Measurements from ENCODE around the gene TXNDC5. TPM values are rescaled to one million over a fixed set of nuclear protein-coding genes. Genes with fewer than 3 reads are reported as not detected.

The TXNDC5 gene
- polyA plus RNA-seq, 2 of the 4 experiments (the other 2 are of a cell fraction), result 115 to 134 TPM

DNA sequence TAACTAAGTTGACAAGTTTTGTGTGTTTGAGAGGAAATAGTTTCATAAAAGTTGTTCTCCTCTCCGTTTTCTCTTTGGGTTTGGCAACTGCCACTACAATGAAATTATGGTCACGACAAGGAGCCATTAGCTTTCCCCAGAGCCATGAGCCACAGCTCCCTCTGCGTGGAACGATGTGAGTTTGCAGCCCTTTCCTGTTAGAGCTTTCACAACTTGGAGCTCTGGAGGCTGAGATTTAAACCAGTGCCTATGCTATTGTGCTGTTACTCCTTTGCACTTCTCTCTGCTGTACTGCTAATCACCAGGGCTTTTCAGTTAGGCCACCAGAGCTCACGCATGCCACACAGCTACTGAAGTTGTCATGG, 29.3 kb upstream of the TXNDC5 start:
- Histone ChIP-seq H3K4me3 (no peak overlapping the region), H3K4me1 (no peaks in the 10 kb centered on the region), H3K27ac (no peak overlapping the region), H3K4me2 (no peak overlapping the region), H3K9me3 (no peaks in the 10 kb centered on the region)
- TF ChIP-seq RARB (CRISPR knock-in tag; IDR thresholded peaks at IDR 0.05) (no peak), JUNB (IDR thresholded peaks at IDR 0.05) (no peak), GATA3 (IDR thresholded peaks at IDR 0.05; ENCODE audit: borderline replicate concordance) (no peak), EHMT2 (IDR thresholded peaks at IDR 0.05; ENCODE audit: low read depth) (no peak)
- FAIRE-seq (no peak), DNase-seq (ENCODE audit: low read depth in 1 of 2, low spot score in 1 of 2) (no peak), ATAC-seq (no peak)
- ChIA-PET POLR2A (interaction anchor here (0.6 kb wide), 1 partner anchor 33 kb away, joined by 6 read pairs; no protein-coding TSS in a partner anchor), CTCF (interaction anchor here (0.6 to 1.7 kb wide), 2 partner anchors 14 to 24 kb away, joined by 4 read pairs; no protein-coding TSS in a partner anchor)
- WGBS (ENCODE audit: missing lambda C conversion rate), result 48% methylated on average over 5 of the region's 5 CpGs

DNA sequence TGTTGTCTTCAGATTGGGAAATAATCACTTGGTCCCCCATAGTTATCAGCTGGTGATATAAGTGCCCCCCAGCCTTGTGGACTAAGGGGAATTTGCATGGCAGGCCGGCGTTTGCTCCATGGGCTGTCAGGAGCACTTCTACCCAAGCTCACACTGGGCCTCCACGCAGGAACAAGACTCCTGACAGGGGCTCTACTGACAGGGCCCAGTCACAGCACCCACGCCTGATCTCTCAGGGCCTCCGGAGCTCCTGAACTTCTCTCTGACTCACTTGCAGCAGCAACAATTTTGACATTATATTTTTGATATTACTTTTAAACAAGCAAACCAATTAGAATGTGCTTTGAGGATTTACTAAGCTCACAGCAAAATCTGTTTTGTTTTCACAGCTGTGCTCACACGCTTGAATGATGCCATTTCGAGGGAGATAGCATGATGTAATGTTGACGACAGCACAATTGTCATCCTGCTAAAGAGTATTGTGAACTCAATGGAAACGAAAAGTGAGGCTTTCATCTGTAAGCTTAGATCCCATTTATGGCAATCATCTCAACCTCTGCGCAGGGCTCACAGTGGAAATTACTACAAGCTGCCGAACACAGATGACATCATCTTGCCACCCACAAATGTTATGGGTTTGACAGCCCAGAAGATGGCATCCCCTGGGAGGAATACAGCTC, 28.7 kb upstream of the TXNDC5 start:
- ChIA-PET CTCF (interaction anchor here (0.6 to 1.7 kb wide), 3 partner anchors 15 to 24 kb away, joined by 3 to 4 read pairs (median 4); no protein-coding TSS in a partner anchor), POLR2A (interaction anchor here (0.6 kb wide), 1 partner anchor 33 kb away, joined by 6 read pairs; no protein-coding TSS in a partner anchor)
- Histone ChIP-seq H3K4me2 (no peak overlapping the region), H3K4me1 (no peaks in the 10 kb centered on the region), H3K27ac (no peak overlapping the region), H3K9me3 (no peaks in the 10 kb centered on the region), H3K4me3 (no peak overlapping the region)
- no peak for TF ChIP-seq KDM1A (IDR thresholded peaks at IDR 0.05; ENCODE audit: low read depth)
- TF ChIP-seq HEYL (CRISPR knock-in tag; IDR thresholded peaks at IDR 0.05), result no peak
- no peak for TF ChIP-seq RAD21 (conservative IDR thresholded peaks at IDR 0.05 in 1 of 2, IDR thresholded peaks at IDR 0.05 in 1 of 2)
- TF ChIP-seq, protein P1, sequence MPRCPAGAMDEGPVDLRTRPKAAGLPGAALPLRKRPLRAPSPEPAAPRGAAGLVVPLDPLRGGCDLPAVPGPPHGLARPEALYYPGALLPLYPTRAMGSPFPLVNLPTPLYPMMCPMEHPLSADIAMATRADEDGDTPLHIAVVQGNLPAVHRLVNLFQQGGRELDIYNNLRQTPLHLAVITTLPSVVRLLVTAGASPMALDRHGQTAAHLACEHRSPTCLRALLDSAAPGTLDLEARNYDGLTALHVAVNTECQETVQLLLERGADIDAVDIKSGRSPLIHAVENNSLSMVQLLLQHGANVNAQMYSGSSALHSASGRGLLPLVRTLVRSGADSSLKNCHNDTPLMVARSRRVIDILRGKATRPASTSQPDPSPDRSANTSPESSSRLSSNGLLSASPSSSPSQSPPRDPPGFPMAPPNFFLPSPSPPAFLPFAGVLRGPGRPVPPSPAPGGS (IDR thresholded peaks at IDR 0.05), result no peak
- FAIRE-seq, result no peak
- no peak for DNase-seq (ENCODE audit: low read depth in 1 of 2, low spot score in 1 of 2)
- WGBS (ENCODE audit: missing lambda C conversion rate), result 80% methylated on average over 11 of the region's 11 CpGs
- ATAC-seq, result no peak

DNA sequence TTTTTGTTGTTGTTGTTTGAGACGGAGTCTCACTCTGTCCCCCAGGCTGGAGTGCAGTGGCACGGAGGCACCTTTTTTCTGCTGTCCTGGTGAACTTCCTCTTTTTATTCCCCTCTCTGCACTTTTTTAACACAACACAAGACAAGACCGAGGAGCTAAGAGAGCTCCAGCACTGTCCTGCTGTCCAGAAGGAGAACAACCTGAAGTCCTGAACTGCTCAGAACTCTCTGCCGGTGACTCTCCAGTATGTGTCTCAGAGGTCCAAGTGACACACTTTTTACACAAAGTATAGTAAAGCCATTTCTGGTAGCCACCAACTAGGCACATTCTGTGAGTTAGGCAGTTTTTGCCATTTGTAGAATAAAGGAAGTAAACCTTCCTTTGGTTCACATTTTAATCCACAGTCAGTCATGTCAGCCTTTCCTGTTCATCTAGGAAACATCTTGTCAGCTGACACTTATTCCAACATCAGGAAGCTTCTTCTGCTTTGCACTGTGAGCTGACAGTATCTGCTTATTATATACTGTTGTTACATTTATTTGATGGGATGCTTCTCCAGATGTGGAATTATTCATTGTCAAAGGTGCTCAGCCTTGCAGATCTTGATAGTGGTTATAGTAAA, 28.1 kb upstream of the TXNDC5 start:
- H3K9me3 ChIP-seq, result no peaks in the 10 kb centered on the region
- POLR2A ChIA-PET, result no interaction called here
- FAIRE-seq (no peak), ATAC-seq (no peak), DNase-seq (ENCODE audit: low read depth in 1 of 2, low spot score in 1 of 2) (no peak)
- no peaks in the 10 kb centered on the region for H3K4me1 ChIP-seq
- 62% methylated on average over 4 of the region's 4 CpGs for WGBS (ENCODE audit: missing lambda C conversion rate)
- no peak overlapping the region for H3K27ac ChIP-seq
- H3K4me2 ChIP-seq, result no peak overlapping the region
- TF ChIP-seq, protein P2, sequence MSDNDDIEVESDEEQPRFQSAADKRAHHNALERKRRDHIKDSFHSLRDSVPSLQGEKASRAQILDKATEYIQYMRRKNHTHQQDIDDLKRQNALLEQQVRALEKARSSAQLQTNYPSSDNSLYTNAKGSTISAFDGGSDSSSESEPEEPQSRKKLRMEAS (IDR thresholded peaks at IDR 0.05), result no peak
- TF ChIP-seq ZSCAN20 (CRISPR knock-in tag; IDR thresholded peaks at IDR 0.05) (no peak), TFCP2L1 (CRISPR knock-in tag; IDR thresholded peaks at IDR 0.05) (no peak), CEBPB (IDR thresholded peaks at IDR 0.05) (no peak), SREBF2 (IDR thresholded peaks at IDR 0.05) (no peak), EP300 (IDR thresholded peaks at IDR 0.05) (no peak), MYC (IDR thresholded peaks at IDR 0.05; ENCODE audit: borderline replicate concordance, low read length) (no peak), JUNB (IDR thresholded peaks at IDR 0.05) (no peak), PHF8 (IDR thresholded peaks at IDR 0.05; ENCODE audit: borderline replicate concordance, low read depth) (no peak), GATA3 (IDR thresholded peaks at IDR 0.05; ENCODE audit: borderline replicate concordance) (no peak), HDAC2 (IDR thresholded peaks at IDR 0.05) (no peak), FOSB (CRISPR knock-in tag; IDR thresholded peaks at IDR 0.05) (no peak), ZFP36 (IDR thresholded peaks at IDR 0.05; ENCODE audit: borderline replicate concordance, partially characterized antibody) (no peak), ZNF302 (CRISPR knock-in tag; IDR thresholded peaks at IDR 0.05) (no peak), SMC3 (IDR thresholded peaks at IDR 0.05) (no peak), HEYL (CRISPR knock-in tag; IDR thresholded peaks at IDR 0.05) (no peak)
- TF ChIP-seq, protein P3, sequence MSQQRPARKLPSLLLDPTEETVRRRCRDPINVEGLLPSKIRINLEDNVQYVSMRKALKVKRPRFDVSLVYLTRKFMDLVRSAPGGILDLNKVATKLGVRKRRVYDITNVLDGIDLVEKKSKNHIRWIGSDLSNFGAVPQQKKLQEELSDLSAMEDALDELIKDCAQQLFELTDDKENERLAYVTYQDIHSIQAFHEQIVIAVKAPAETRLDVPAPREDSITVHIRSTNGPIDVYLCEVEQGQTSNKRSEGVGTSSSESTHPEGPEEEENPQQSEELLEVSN (IDR thresholded peaks at IDR 0.05; ENCODE audit: borderline replicate concordance, low read depth), result no peak
- TF ChIP-seq, protein P4, sequence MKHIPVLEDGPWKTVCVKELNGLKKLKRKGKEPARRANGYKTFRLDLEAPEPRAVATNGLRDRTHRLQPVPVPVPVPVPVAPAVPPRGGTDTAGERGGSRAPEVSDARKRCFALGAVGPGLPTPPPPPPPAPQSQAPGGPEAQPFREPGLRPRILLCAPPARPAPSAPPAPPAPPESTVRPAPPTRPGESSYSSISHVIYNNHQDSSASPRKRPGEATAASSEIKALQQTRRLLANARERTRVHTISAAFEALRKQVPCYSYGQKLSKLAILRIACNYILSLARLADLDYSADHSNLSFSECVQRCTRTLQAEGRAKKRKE (CRISPR knock-in tag; IDR thresholded peaks at IDR 0.05; ENCODE audit: low read depth), result no peak
- TF ChIP-seq, protein P5, sequence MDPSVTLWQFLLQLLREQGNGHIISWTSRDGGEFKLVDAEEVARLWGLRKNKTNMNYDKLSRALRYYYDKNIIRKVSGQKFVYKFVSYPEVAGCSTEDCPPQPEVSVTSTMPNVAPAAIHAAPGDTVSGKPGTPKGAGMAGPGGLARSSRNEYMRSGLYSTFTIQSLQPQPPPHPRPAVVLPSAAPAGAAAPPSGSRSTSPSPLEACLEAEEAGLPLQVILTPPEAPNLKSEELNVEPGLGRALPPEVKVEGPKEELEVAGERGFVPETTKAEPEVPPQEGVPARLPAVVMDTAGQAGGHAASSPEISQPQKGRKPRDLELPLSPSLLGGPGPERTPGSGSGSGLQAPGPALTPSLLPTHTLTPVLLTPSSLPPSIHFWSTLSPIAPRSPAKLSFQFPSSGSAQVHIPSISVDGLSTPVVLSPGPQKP (IDR thresholded peaks at IDR 0.05; ENCODE audit: low read depth, low read length), result no peak
- CTCF ChIA-PET, result interaction anchor here (1.5 to 1.7 kb wide), 2 partner anchors 15 to 20 kb away, joined by 3 to 4 read pairs; no protein-coding TSS in a partner anchor
- no peak overlapping the region for H3K4me3 ChIP-seq

Measured in A549 (cell line).